DOHH2 (cell line): Measurements from ENCODE around the gene RND3.

ENCODE experiments used
- H3F3A ChIP-seq: fragments of 200-600 bp; sonication (generic), shearing (Covaris generic); 2 replicates; pipeline ENCODE4 v1.6.0; 2016; ENCODE audit warnings: antibody characterized with exemption, mild to moderate bottlenecking; ENCODE audit not compliant: control insufficient read depth, insufficient read depth
- H3K27ac ChIP-seq: fragments of 200-600 bp; sonication (generic); 2 replicates; pipeline ENCODE4 v1.5.1; 2014; ENCODE audit warnings: low read depth, mild to moderate bottlenecking, low read length, moderate library complexity
- H3K27me3 ChIP-seq: fragments of 200-600 bp; sonication (generic); 2 replicates; pipeline ENCODE4 v1.6.1; 2014; ENCODE audit warnings: mild to moderate bottlenecking, low read length, mixed read lengths; ENCODE audit not compliant: control insufficient read depth
- H3K36me3 ChIP-seq: fragments of 200-600 bp; sonication (generic); 2 replicates; pipeline ENCODE4 v1.6.1; 2014; ENCODE audit warnings: mild to moderate bottlenecking, low read length, moderate library complexity, mixed read lengths; ENCODE audit not compliant: control insufficient read depth
- H3K4me1 ChIP-seq: fragments of 200-600 bp; sonication (generic); 2 replicates; pipeline ENCODE4 v1.6.1; 2014; ENCODE audit warnings: mild to moderate bottlenecking, low read length, mixed read lengths; ENCODE audit not compliant: control insufficient read depth
- H3K4me2 ChIP-seq: fragments of 200-600 bp; sonication (generic); 2 replicates; pipeline ENCODE4 v1.6.0; 2014; ENCODE audit warnings: mild to moderate bottlenecking, low read length, moderate library complexity
- H3K4me3 ChIP-seq: fragments of 200-600 bp; sonication (generic); 2 replicates; pipeline ENCODE4 v1.5.1; 2014; ENCODE audit warnings: mild to moderate bottlenecking, low read length, mixed read lengths
- H3K79me2 ChIP-seq: fragments of 200-600 bp; sonication (generic); 2 replicates; pipeline ENCODE4 v1.6.1; 2014; ENCODE audit warnings: mild to moderate bottlenecking, low read length, mixed read lengths; ENCODE audit not compliant: control insufficient read depth
- H3K9me2 ChIP-seq: fragments of 200-600 bp; sonication (generic); replicated peaks from 2 replicates; pipeline ENCODE4 v1.6.1; 2014; ENCODE audit warnings: mild to moderate bottlenecking, low read length, mixed read lengths; ENCODE audit not compliant: control insufficient read depth
- H3K9me3 ChIP-seq: fragments of 200-600 bp; sonication (generic); 2 replicates; pipeline ENCODE4 v1.6.1; 2014; ENCODE audit warnings: antibody characterized with exemption, low read length, mixed read lengths; ENCODE audit not compliant: control insufficient read depth, insufficient read depth
- H4K20me1 ChIP-seq: fragments of 200-600 bp; sonication (generic); 2 replicates; pipeline ENCODE4 v1.6.0; 2014; ENCODE audit warnings: low read depth, mild to moderate bottlenecking, antibody characterized with exemption, low read length, moderate library complexity; ENCODE audit not compliant: control insufficient read depth, insufficient read depth
- CTCF ChIP-seq: fragments of 200-600 bp; sonication (generic); IDR thresholded peaks from one replicate; pipeline ENCODE4 v1.5.1; 2014; ENCODE audit warnings: antibody characterized with exemption, mild to moderate bottlenecking, low read depth, low read length; ENCODE audit not compliant: poor library complexity, severe bottlenecking
- EZH2phosphoT487 ChIP-seq: fragments of 200-600 bp; sonication (generic); IDR thresholded peaks from 2 replicates; pipeline ENCODE4 v1.6.1; 2017; ENCODE audit warnings: borderline replicate concordance, mild to moderate bottlenecking, antibody characterized with exemption, low read length, moderate library complexity, mixed read lengths

The RND3 gene

GRCh38 chr2:150491430-150491829 is 4.0 kb upstream of the RND3 start:
- Histone ChIP-seq H4K20me1 (no peaks in the 10 kb centered on the region), H3F3A (no peaks in the 10 kb centered on the region), H3K9me3 (no peaks in the 10 kb centered on the region), H3K36me3 (no peaks in the 10 kb centered on the region), H3K4me3 (no peak overlapping the region), H3K4me2 (no peak overlapping the region), H3K4me1 (no peaks in the 10 kb centered on the region), H3K79me2 (no peaks in the 10 kb centered on the region), H3K9me2 (no peaks in the 10 kb centered on the region), H3K27me3 (no peaks in the 10 kb centered on the region), H3K27ac (no peak overlapping the region)
- TF ChIP-seq CTCF (no peak), EZH2phosphoT487 (no peak)

GRCh38 chr2:150490466-150490865 is 3.0 kb upstream of the RND3 start:
- H3K9me3 ChIP-seq, result no peaks in the 10 kb centered on the region
- H3K9me2 ChIP-seq, result no peaks in the 10 kb centered on the region
- no peak overlapping the region for H3K4me3 ChIP-seq
- H3K36me3 ChIP-seq, result no peaks in the 10 kb centered on the region
- H3K27me3 ChIP-seq, result no peaks in the 10 kb centered on the region
- H3K27ac ChIP-seq, result no peak overlapping the region
- H4K20me1 ChIP-seq, result no peaks in the 10 kb centered on the region
- no peaks in the 10 kb centered on the region for H3F3A ChIP-seq
- H3K4me2 ChIP-seq, result no peak overlapping the region
- H3K79me2 ChIP-seq, result no peaks in the 10 kb centered on the region
- TF ChIP-seq CTCF, result no peak
- no peak for TF ChIP-seq EZH2phosphoT487
- no peaks in the 10 kb centered on the region for H3K4me1 ChIP-seq

GRCh38 chr2:150486539-150487484 is 655 bp downstream of the RND3 start:
- Histone ChIP-seq H3K4me3 (no peak overlapping the region), H3K36me3 (no peaks in the 10 kb centered on the region), H3K4me1 (no peaks in the 10 kb centered on the region), H3K27me3 (no peaks in the 10 kb centered on the region), H3F3A (no peaks in the 10 kb centered on the region), H4K20me1 (no peaks in the 10 kb centered on the region), H3K27ac (no peak overlapping the region), H3K4me2 (no peak overlapping the region), H3K9me2 (no peaks in the 10 kb centered on the region), H3K79me2 (no peaks in the 10 kb centered on the region), H3K9me3 (no peaks in the 10 kb centered on the region)
- TF ChIP-seq EZH2phosphoT487 (no peak), CTCF (no peak)
